GM12878 (cell line): ENCODE results near the gene TBC1D8. TPM values are rescaled to one million over a fixed set of nuclear protein-coding genes. Genes with fewer than 3 reads are reported as not detected.

Experiments used
- ATAC-seq: fragments of 200-7000 bp; cut with Tn5 transposase; 3 replicates; pipeline ENCODE4 v1.9.1; 2020; ENCODE audit warnings: mild to moderate bottlenecking, moderate library complexity
- BruUV-seq: library from RNA; stranded (reverse); fragments of 400-500 nt; replicated peaks from 2 replicates; lab custom pipeline; 2021; lab: Mats Ljungman, UMichigan
- CTCF ChIA-PET: fragments of 300-600 bp; sonication (Branson Sonifier 250); formaldehyde crosslinking; extraction: SDS; loops from one replicate; lab custom pipeline; 2021; ENCODE audit warnings: inconsistent platforms; lab: Yijun Ruan, JAX
- POLR2A ChIA-PET: fragments of 350-600 bp; formaldehyde crosslinking; extraction: SDS; loops from one replicate; lab custom pipeline; 2021; ENCODE audit warnings: inconsistent platforms; lab: Charles Lee
- RAD21 ChIA-PET: fragments of 300-600 bp; sonication (Branson Sonifier 250); formaldehyde crosslinking; loops from one replicate; lab custom pipeline; 2023; ENCODE audit warnings: antibody characterized with exemption; ENCODE audit not compliant: unreplicated experiment; lab: Charles Lee
- SMC1A ChIA-PET: fragments of 300-600 bp; sonication (Branson Sonifier 250); formaldehyde crosslinking; loops from one replicate; lab custom pipeline; 2023; ENCODE audit not compliant: unreplicated experiment, uncharacterized antibody; lab: Charles Lee
- DNase-seq: peaks from one replicate; pipeline ENCODE4 v3.0.0-alpha.2; 2011; ENCODE audit warnings: low read depth, low spot score
- FAIRE-seq: peaks from 3 replicates; lab custom pipeline; 2011; peaks lifted over from hg19 to GRCh38; lab: Jason Lieb, UNC
- H2AFZ ChIP-seq: 2 replicates; pipeline ENCODE4 v1.6.0; 2011; ENCODE audit warnings: low read depth, low read length, control low read depth; ENCODE audit not compliant: control insufficient read depth
- H3K27ac ChIP-seq: 2 replicates; pipeline ENCODE4 v1.5.1; 2011; ENCODE audit warnings: control low read depth; ENCODE audit not compliant: control insufficient read depth, insufficient read depth
- H3K27me3 ChIP-seq, 2 experiments: replicated peaks in 1 of 2; 2 replicates each; pipeline versions ENCODE4 v1.6.0 to v1.6.1; 2011; ENCODE audit warnings: low read length in 1 of 2; ENCODE audit not compliant: control insufficient read depth in 2 of 2, insufficient read depth in 2 of 2
- H3K36me3 ChIP-seq, 2 experiments: 2 replicates each; pipeline ENCODE4 v1.5.1; 2011; ENCODE audit warnings: low read length in 1 of 2; ENCODE audit not compliant: control insufficient read depth in 2 of 2, insufficient read depth in 2 of 2
- H3K4me1 ChIP-seq: 2 replicates; pipeline ENCODE4 v1.6.1; 2011; ENCODE audit warnings: mild to moderate bottlenecking, low read length, moderate library complexity, mixed read lengths; ENCODE audit not compliant: control insufficient read depth, insufficient read depth
- H3K4me2 ChIP-seq: 2 replicates; pipeline ENCODE4 v1.6.0; 2011; ENCODE audit warnings: control low read depth; ENCODE audit not compliant: control insufficient read depth, insufficient read depth
- H3K4me3 ChIP-seq: fragments of 200-600 bp; sonication (generic); 2 replicates; pipeline ENCODE4 v1.5.1; 2016
- H3K79me2 ChIP-seq: 2 replicates; pipeline ENCODE4 v1.6.0; 2011; ENCODE audit warnings: low read length; ENCODE audit not compliant: control insufficient read depth, insufficient read depth
- H3K9ac ChIP-seq: 2 replicates; pipeline ENCODE4 v1.8.0; 2011; ENCODE audit warnings: low read length, control low read depth, mixed read lengths; ENCODE audit not compliant: control insufficient read depth, insufficient read depth
- H3K9me3 ChIP-seq: replicated peaks from 3 replicates; pipeline ENCODE4 v1.5.1; 2011; ENCODE audit warnings: mild to moderate bottlenecking, low read length; ENCODE audit not compliant: control insufficient read depth, insufficient read depth
- H4K20me1 ChIP-seq: 2 replicates; pipeline ENCODE4 v1.6.0; 2011; ENCODE audit not compliant: control insufficient read depth, insufficient read depth
- ATF7 ChIP-seq: fragments of 450-650 bp; IDR thresholded peaks from 2 replicates; pipeline ENCODE4 v1.6.1; 2016; ENCODE audit warnings: low read depth, mild to moderate bottlenecking
- CHD2 ChIP-seq: IDR thresholded peaks from 2 replicates; pipeline ENCODE4 v1.6.1; 2011; ENCODE audit warnings: low read depth, low read length, improper control_type of control experiment, borderline replicate concordance
- FOXK2 ChIP-seq: fragments of 450-650 bp; IDR thresholded peaks from 2 replicates; pipeline ENCODE4 v1.6.1; 2017; ENCODE audit warnings: mild to moderate bottlenecking, moderate library complexity
- FOXM1 ChIP-seq: IDR thresholded peaks from 2 replicates; pipeline ENCODE4 v1.6.1; 2012; ENCODE audit warnings: low read depth, mild to moderate bottlenecking, inconsistent platforms, low read length, moderate library complexity
- KLF5 ChIP-seq: fragments of 450-650 bp; IDR thresholded peaks from 2 replicates; pipeline ENCODE4 v1.6.1; 2014; ENCODE audit warnings: mild to moderate bottlenecking; ENCODE audit not compliant: partially characterized antibody
- MYC ChIP-seq: IDR thresholded peaks from 2 replicates; pipeline ENCODE4 v1.6.1; 2011; ENCODE audit warnings: mild to moderate bottlenecking, low read length, moderate library complexity, inconsistent platforms; ENCODE audit not compliant: insufficient read depth, insufficient replicate concordance, insufficient read length, severe bottlenecking
- NBN ChIP-seq: fragments of 450-650 bp; IDR thresholded peaks from 2 replicates; pipeline ENCODE4 v1.6.1; 2016
- RELB ChIP-seq: fragments of 450-650 bp; IDR thresholded peaks from 2 replicates; pipeline ENCODE4 v1.6.1; 2017; ENCODE audit warnings: low read depth, mild to moderate bottlenecking, moderate library complexity
- STAT1 ChIP-seq: fragments of 450-650 bp; conservative IDR thresholded peaks from 2 replicates; pipeline ENCODE4 v1.6.1; 2014; ENCODE audit warnings: antibody characterized with exemption, mild to moderate bottlenecking
- TCF7 ChIP-seq: IDR thresholded peaks from 2 replicates; pipeline ENCODE4 v1.6.1; 2014; ENCODE audit warnings: antibody characterized with exemption, borderline replicate concordance
- ZNF217 ChIP-seq: fragments of 450-650 bp; IDR thresholded peaks from 2 replicates; pipeline ENCODE4 v1.6.1; 2017; ENCODE audit warnings: antibody characterized with exemption, mild to moderate bottlenecking
- WGBS: methylation state at CpG from one replicate; pipeline ENCODE4 v1.1.6; 2016; ENCODE audit warnings: low lambda C conversion rate; ENCODE audit not compliant: insufficient replicate concordance, insufficient coverage; ENCODE audit errors: missing lambda C conversion rate; 5-methylcytosine and 5-hydroxymethylcytosine counted together
- in situ Hi-C: fragments of 300-500 bp; cut with MboI; formaldehyde crosslinking; loops from 9 replicates; pipeline ENCODE4 v1.14.3; 2018; ENCODE audit warnings: mixed read lengths
- intact Hi-C: fragments of 100-400 bp; cut with micrococcal nuclease; formaldehyde crosslinking; loops from one replicate; pipeline ENCODE4 v1.14.2; 2022; ENCODE audit not compliant: unreplicated experiment
- polyA plus RNA-seq, 11 experiments: library from polyadenylated mRNA; depleted of rRNA in 4 of 11; unstranded in 6 of 11; stranded (reverse) in 5 of 11; fragments of >200 nt; fragmentation: Nextera tagmentation in 4 of 11; fragmentation: Illumina TruSeq in 1 of 11; extraction: Ambion mirVana in 4 of 11; extraction: Trizol in 1 of 11; gene quantifications; 1 replicate in 1 of 11; 2 replicates in 10 of 11; pipeline versions ENCODE4 v1.2.1 to v1.2.3, GENCODE V29; 2011 to 2016; ENCODE audit warnings: inconsistent platforms in 2 of 11, missing spikeins in 2 of 11, low read depth in 1 of 11
- total RNA-seq, 4 experiments: library from RNA; depleted of rRNA in 3 of 4; stranded (reverse); fragments of >200 nt in 3 of 4; fragmentation: Illumina TruSeq in 1 of 4; extraction: Trizol in 1 of 4; gene quantifications; 2 replicates each; pipeline versions ENCODE4 v1.2.1 to v1.2.3, GENCODE V29; 2013 to 2021

Gene TBC1D8
- total and polyA plus RNA-seq, 10 of the 15 experiments (the other 5 are each of a cell fraction or from before 2014, with no cell fraction given) = 0.80 to 4.9 (median 4.4) TPM

- no TSS peak for BruUV-seq
- ATAC-seq = no peak
- no peak overlapping the region for H3K27ac ChIP-seq
- in situ Hi-C loops = no loop called here
- H3K4me3 ChIP-seq = no peak overlapping the region
- no peaks in the 10 kb centered on the region; the same call in 1 of the 2 replicates for H3K79me2 ChIP-seq
- SMC1A ChIA-PET = no interaction called here
- no peak for TF ChIP-seq CHD2
- TF ChIP-seq STAT1 = no peak
- TF ChIP-seq FOXK2 = no peak
- TF ChIP-seq, all 136 proteins: peak for 0
- H3K36me3 ChIP-seq = no peaks in the 10 kb centered on the region
- intact Hi-C loops = no loop called here
- CTCF ChIA-PET = no interaction called here
- no peaks in the 10 kb centered on the region for H3K27me3 ChIP-seq
- H3K9me3 ChIP-seq = no peaks in the 10 kb centered on the region; the same call in 2 of the 3 replicates
- RAD21 ChIA-PET = no interaction called here
- DNase-seq = no peak
- H2AFZ ChIP-seq = no peak overlapping the region
- no peak overlapping the region for H3K9ac ChIP-seq
- no peaks in the 10 kb centered on the region for H4K20me1 ChIP-seq
- no peak overlapping the region for H3K4me2 ChIP-seq
- FAIRE-seq = no peak
- H3K4me1 ChIP-seq = peaks cover 13% of the 10 kb centered on the region; the same call in 1 of the 2 replicates
- 61% methylated on average over 6 of the region's 6 CpGs for WGBS
- POLR2A ChIA-PET = no interaction called here
Observed at GRCh38 chr2:101082998-101083397, 68.2 kb downstream of the TBC1D8 start.

GRCh38 chr2:101081375-101081907, 69.7 kb downstream of the TBC1D8 start:
- ATAC-seq = no peak
- in situ Hi-C loops = no loop called here

More at GRCh38 chr2:101081375-101081907, 69.7 kb downstream of the TBC1D8 start:
- intact Hi-C loops = no loop called here
- no peaks in the 10 kb centered on the region; the same call in 2 of the 3 replicates for H3K9me3 ChIP-seq
- H3K36me3 ChIP-seq = no peaks in the 10 kb centered on the region
- no peaks in the 10 kb centered on the region for H4K20me1 ChIP-seq
- ChIA-PET SMC1A (no interaction called here), POLR2A (no interaction called here), CTCF (no interaction called here), RAD21 (no interaction called here)
- H3K79me2 ChIP-seq = no peaks in the 10 kb centered on the region; the same call in 1 of the 2 replicates
- H2AFZ ChIP-seq = no peak overlapping the region
- no peak overlapping the region for H3K4me2 ChIP-seq
- H3K27me3 ChIP-seq = no peaks in the 10 kb centered on the region
- no peak overlapping the region for H3K9ac ChIP-seq
- H3K4me3 ChIP-seq = no peak overlapping the region
- 44% methylated on average over 1 of the region's 1 CpG for WGBS
- DNase-seq (no peak), FAIRE-seq (no peak)
- peaks cover 5% of the 10 kb centered on the region; the same call in 1 of the 2 replicates for H3K4me1 ChIP-seq
- no TSS peak for BruUV-seq
- TF ChIP-seq TCF7 = no peak
- no peak for TF ChIP-seq ZNF217
- no peak for TF ChIP-seq FOXM1
- TF ChIP-seq KLF5 = no peak
- no peak for TF ChIP-seq RELB
- no peak for TF ChIP-seq ATF7
- no peak for TF ChIP-seq NBN
- TF ChIP-seq MYC = no peak
- no peak overlapping the region for H3K27ac ChIP-seq
